Mononuclear cell (primary cell): Measurements from ENCODE around the gene SLC23A3. TPM values are rescaled to one million over a fixed set of nuclear protein-coding genes. Genes with fewer than 3 reads are reported as not detected.

Experiments
- H3K27me3 ChIP-seq: 2 replicates; pipeline ENCODE4 v1.6.0; 2011; ENCODE audit warnings: low read length, control low read depth; ENCODE audit not compliant: insufficient read depth
- H3K4me1 ChIP-seq: 2 replicates; pipeline ENCODE4 v1.5.1; 2011; ENCODE audit warnings: mild to moderate bottlenecking, low read length, control low read depth; ENCODE audit not compliant: insufficient read depth
- H3K4me3 ChIP-seq: 2 replicates; pipeline ENCODE4 v1.5.1; 2011; ENCODE audit warnings: mild to moderate bottlenecking, low read length, moderate library complexity
- H3K9me3 ChIP-seq: 2 replicates; pipeline ENCODE4 v1.5.1; 2011; ENCODE audit warnings: low read depth, mild to moderate bottlenecking, control low read depth, low read length
- total RNA-seq: library from RNA; depleted of rRNA; stranded (reverse); fragments of >200 nt; gene quantifications from one replicate; pipeline ENCODE4 v1.2.3, GENCODE V29; 2012

Gene SLC23A3
- total RNA-seq, 1 donor, result 0.31 TPM

- H3K4me1 ChIP-seq, result peaks cover 7% of the 10 kb centered on the region
- H3K27me3 ChIP-seq, result no peaks in the 10 kb centered on the region
- no peaks in the 10 kb centered on the region for H3K9me3 ChIP-seq
- no peak overlapping the region for H3K4me3 ChIP-seq
Observed at GRCh38 chr2:219155054-219155644, 14.7 kb downstream of the SLC23A3 start.

- H3K27me3 ChIP-seq, result no peaks in the 10 kb centered on the region
- no peaks in the 10 kb centered on the region for H3K4me1 ChIP-seq
- H3K4me3 ChIP-seq, result no peak overlapping the region
- no peaks in the 10 kb centered on the region for H3K9me3 ChIP-seq
Observed at GRCh38 chr2:219149667-219150066, 20.2 kb downstream of the SLC23A3 start.

- Histone ChIP-seq H3K9me3 (no peaks in the 10 kb centered on the region), H3K4me3 (no peak overlapping the region), H3K4me1 (no peaks in the 10 kb centered on the region), H3K27me3 (no peaks in the 10 kb centered on the region)
Observed at GRCh38 chr2:219142329-219142728, 27.5 kb downstream of the SLC23A3 start.

- H3K4me3 ChIP-seq, result no peak overlapping the region
- no peaks in the 10 kb centered on the region for H3K27me3 ChIP-seq
- H3K4me1 ChIP-seq, result no peaks in the 10 kb centered on the region
- no peaks in the 10 kb centered on the region for H3K9me3 ChIP-seq
Observed at GRCh38 chr2:219140722-219141121, 29.1 kb downstream of the SLC23A3 start.

- H3K27me3 ChIP-seq, result no peaks in the 10 kb centered on the region
- H3K9me3 ChIP-seq, result no peaks in the 10 kb centered on the region
- H3K4me1 ChIP-seq, result no peaks in the 10 kb centered on the region
- H3K4me3 ChIP-seq, result no peak overlapping the region
Observed at GRCh38 chr2:219133976-219134375, 35.9 kb downstream of the SLC23A3 start.

- no peak overlapping the region for H3K4me3 ChIP-seq
- H3K9me3 ChIP-seq, result no peaks in the 10 kb centered on the region
- no peaks in the 10 kb centered on the region for H3K27me3 ChIP-seq
- no peaks in the 10 kb centered on the region for H3K4me1 ChIP-seq
Observed at GRCh38 chr2:219131744-219132143, 38.1 kb downstream of the SLC23A3 start.

- Histone ChIP-seq H3K9me3 (no peaks in the 10 kb centered on the region), H3K4me1 (no peaks in the 10 kb centered on the region)
Observed at GRCh38 chr2:219131327-219131726, 38.5 kb downstream of the SLC23A3 start.

GRCh38 chr2:219129589-219129988 is 40.2 kb downstream of the SLC23A3 start:
- H3K9me3 ChIP-seq, result no peaks in the 10 kb centered on the region
- peaks cover 5% of the 10 kb centered on the region for H3K4me1 ChIP-seq
- no peaks in the 10 kb centered on the region for H3K27me3 ChIP-seq
- H3K4me3 ChIP-seq, result no peak overlapping the region

More at GRCh38 chr2:219131327-219131726, 38.5 kb downstream of the SLC23A3 start:
- Histone ChIP-seq H3K4me3 (no peak overlapping the region), H3K27me3 (no peaks in the 10 kb centered on the region)

- H3K9me3 ChIP-seq, result no peaks in the 10 kb centered on the region
- H3K27me3 ChIP-seq, result no peaks in the 10 kb centered on the region
- no peak overlapping the region for H3K4me3 ChIP-seq
Observed at GRCh38 chr2:219128396-219128795, 41.4 kb downstream of the SLC23A3 start.

GRCh38 chr2:219127037-219127635 is 42.7 kb downstream of the SLC23A3 start:
- Histone ChIP-seq H3K27me3 (no peaks in the 10 kb centered on the region), H3K9me3 (no peaks in the 10 kb centered on the region), H3K4me1 (peaks cover 12% of the 10 kb centered on the region), H3K4me3 (no peak overlapping the region)

More at GRCh38 chr2:219128396-219128795, 41.4 kb downstream of the SLC23A3 start:
- H3K4me1 ChIP-seq, result peaks cover 12% of the 10 kb centered on the region

- Histone ChIP-seq H3K27me3 (no peaks in the 10 kb centered on the region), H3K4me1 (peaks cover 12% of the 10 kb centered on the region), H3K9me3 (no peaks in the 10 kb centered on the region), H3K4me3 (no peak overlapping the region)
Observed at GRCh38 chr2:219126555-219126954, 43.3 kb downstream of the SLC23A3 start.

GRCh38 chr2:219125886-219126270 is 44.0 kb downstream of the SLC23A3 start:
- no peaks in the 10 kb centered on the region for H3K27me3 ChIP-seq
- H3K9me3 ChIP-seq, result no peaks in the 10 kb centered on the region
- peaks cover 12% of the 10 kb centered on the region for H3K4me1 ChIP-seq
- no peak overlapping the region for H3K4me3 ChIP-seq

GRCh38 chr2:219125225-219125885 is 44.5 kb downstream of the SLC23A3 start:
- Histone ChIP-seq H3K4me3 (no peak overlapping the region), H3K9me3 (no peaks in the 10 kb centered on the region), H3K4me1 (peaks cover 12% of the 10 kb centered on the region), H3K27me3 (no peaks in the 10 kb centered on the region)

GRCh38 chr2:219124381-219125110 is 45.3 kb downstream of the SLC23A3 start:
- H3K4me1 ChIP-seq, result peaks cover 12% of the 10 kb centered on the region
- no peaks in the 10 kb centered on the region for H3K27me3 ChIP-seq
- no peak overlapping the region for H3K4me3 ChIP-seq
- no peaks in the 10 kb centered on the region for H3K9me3 ChIP-seq
